Measurements from ENCODE around the gene DOCK11.

DNA sequence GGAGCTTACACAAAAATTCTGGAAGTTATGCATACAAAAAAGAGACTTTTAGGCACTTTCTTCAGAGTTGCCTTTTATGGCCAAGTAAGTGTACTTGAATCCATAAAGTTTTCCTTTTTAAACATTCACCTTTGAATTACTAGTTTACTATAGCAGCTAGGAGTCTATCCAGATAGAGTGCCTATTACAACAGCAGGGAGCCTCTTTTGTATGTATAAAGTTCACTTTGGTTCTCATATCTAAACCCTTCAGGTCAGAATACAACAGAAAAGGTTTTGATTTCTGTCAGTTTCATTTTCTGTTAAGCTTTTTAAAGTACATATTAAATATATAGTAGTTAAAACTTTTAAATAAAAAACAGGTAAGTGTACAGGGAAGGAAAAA is 180.3 kb downstream of the DOCK11 start:
- TF ChIP-seq, protein P1, sequence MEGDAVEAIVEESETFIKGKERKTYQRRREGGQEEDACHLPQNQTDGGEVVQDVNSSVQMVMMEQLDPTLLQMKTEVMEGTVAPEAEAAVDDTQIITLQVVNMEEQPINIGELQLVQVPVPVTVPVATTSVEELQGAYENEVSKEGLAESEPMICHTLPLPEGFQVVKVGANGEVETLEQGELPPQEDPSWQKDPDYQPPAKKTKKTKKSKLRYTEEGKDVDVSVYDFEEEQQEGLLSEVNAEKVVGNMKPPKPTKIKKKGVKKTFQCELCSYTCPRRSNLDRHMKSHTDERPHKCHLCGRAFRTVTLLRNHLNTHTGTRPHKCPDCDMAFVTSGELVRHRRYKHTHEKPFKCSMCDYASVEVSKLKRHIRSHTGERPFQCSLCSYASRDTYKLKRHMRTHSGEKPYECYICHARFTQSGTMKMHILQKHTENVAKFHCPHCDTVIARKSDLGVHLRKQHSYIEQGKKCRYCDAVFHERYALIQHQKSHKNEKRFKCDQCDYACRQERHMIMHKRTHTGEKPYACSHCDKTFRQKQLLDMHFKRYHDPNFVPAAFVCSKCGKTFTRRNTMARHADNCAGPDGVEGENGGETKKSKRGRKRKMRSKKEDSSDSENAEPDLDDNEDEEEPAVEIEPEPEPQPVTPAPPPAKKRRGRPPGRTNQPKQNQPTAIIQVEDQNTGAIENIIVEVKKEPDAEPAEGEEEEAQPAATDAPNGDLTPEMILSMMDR (IDR thresholded peaks at IDR 0.05), result no peak
- TF ChIP-seq SP1 (CRISPR knock-in tag; conservative IDR thresholded peaks at IDR 0.05) (no peak), TEAD4 (CRISPR knock-in tag; IDR thresholded peaks at IDR 0.05) (no peak), KAT7 (CRISPR knock-in tag; IDR thresholded peaks at IDR 0.05; ENCODE audit: borderline replicate concordance) (no peak), NR2C2 (CRISPR knock-in tag; IDR thresholded peaks at IDR 0.05) (no peak), NFYB (CRISPR knock-in tag; conservative IDR thresholded peaks at IDR 0.05; ENCODE audit: low read depth) (no peak), SMAD4 (CRISPR knock-in tag; IDR thresholded peaks at IDR 0.05) (no peak), ZNF317 (CRISPR knock-in tag; IDR thresholded peaks at IDR 0.05; ENCODE audit: borderline replicate concordance, low read depth) (no peak), ZNF219 (CRISPR knock-in tag; IDR thresholded peaks at IDR 0.05; ENCODE audit: borderline replicate concordance) (no peak)
- TF ChIP-seq, protein P2, sequence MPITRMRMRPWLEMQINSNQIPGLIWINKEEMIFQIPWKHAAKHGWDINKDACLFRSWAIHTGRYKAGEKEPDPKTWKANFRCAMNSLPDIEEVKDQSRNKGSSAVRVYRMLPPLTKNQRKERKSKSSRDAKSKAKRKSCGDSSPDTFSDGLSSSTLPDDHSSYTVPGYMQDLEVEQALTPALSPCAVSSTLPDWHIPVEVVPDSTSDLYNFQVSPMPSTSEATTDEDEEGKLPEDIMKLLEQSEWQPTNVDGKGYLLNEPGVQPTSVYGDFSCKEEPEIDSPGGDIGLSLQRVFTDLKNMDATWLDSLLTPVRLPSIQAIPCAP (CRISPR knock-in tag; IDR thresholded peaks at IDR 0.05), result no peak
- TF ChIP-seq, protein P3, sequence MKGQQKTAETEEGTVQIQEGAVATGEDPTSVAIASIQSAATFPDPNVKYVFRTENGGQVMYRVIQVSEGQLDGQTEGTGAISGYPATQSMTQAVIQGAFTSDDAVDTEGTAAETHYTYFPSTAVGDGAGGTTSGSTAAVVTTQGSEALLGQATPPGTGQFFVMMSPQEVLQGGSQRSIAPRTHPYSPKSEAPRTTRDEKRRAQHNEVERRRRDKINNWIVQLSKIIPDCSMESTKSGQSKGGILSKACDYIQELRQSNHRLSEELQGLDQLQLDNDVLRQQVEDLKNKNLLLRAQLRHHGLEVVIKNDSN (CRISPR knock-in tag; IDR thresholded peaks at IDR 0.05), result no peak
- TF ChIP-seq, protein P4, sequence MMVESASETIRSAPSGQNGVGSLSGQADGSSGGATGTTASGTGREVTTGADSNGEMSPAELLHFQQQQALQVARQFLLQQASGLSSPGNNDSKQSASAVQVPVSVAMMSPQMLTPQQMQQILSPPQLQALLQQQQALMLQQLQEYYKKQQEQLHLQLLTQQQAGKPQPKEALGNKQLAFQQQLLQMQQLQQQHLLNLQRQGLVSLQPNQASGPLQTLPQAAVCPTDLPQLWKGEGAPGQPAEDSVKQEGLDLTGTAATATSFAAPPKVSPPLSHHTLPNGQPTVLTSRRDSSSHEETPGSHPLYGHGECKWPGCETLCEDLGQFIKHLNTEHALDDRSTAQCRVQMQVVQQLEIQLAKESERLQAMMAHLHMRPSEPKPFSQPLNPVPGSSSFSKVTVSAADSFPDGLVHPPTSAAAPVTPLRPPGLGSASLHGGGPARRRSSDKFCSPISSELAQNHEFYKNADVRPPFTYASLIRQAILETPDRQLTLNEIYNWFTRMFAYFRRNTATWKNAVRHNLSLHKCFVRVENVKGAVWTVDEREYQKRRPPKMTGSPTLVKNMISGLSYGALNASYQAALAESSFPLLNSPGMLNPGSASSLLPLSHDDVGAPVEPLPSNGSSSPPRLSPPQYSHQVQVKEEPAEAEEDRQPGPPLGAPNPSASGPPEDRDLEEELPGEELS (CRISPR knock-in tag; IDR thresholded peaks at IDR 0.05), result no peak
- TF ChIP-seq, protein P5, sequence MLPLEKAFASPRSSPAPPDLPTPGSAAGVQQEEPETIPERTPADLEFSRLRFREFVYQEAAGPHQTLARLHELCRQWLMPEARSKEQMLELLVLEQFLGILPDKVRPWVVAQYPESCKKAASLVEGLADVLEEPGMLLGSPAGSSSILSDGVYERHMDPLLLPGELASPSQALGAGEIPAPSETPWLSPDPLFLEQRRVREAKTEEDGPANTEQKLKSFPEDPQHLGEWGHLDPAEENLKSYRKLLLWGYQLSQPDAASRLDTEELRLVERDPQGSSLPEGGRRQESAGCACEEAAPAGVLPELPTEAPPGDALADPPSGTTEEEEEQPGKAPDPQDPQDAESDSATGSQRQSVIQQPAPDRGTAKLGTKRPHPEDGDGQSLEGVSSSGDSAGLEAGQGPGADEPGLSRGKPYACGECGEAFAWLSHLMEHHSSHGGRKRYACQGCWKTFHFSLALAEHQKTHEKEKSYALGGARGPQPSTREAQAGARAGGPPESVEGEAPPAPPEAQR (CRISPR knock-in tag; IDR thresholded peaks at IDR 0.05), result no peak
- TF ChIP-seq, protein P6, sequence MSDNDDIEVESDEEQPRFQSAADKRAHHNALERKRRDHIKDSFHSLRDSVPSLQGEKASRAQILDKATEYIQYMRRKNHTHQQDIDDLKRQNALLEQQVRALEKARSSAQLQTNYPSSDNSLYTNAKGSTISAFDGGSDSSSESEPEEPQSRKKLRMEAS (CRISPR knock-in tag; IDR thresholded peaks at IDR 0.05), result no peak
